ENCODE results near the gene PCNX3. TPM values are rescaled to one million over a fixed set of nuclear protein-coding genes. Genes with fewer than 3 reads are reported as not detected.
A peak's percentile ranks its signal among the peaks of the same experiment; 100 is the strongest.

PCNX3 gene
- total RNA-seq, 1 donor from 2014 or later: 61.9 TPM

DNA sequence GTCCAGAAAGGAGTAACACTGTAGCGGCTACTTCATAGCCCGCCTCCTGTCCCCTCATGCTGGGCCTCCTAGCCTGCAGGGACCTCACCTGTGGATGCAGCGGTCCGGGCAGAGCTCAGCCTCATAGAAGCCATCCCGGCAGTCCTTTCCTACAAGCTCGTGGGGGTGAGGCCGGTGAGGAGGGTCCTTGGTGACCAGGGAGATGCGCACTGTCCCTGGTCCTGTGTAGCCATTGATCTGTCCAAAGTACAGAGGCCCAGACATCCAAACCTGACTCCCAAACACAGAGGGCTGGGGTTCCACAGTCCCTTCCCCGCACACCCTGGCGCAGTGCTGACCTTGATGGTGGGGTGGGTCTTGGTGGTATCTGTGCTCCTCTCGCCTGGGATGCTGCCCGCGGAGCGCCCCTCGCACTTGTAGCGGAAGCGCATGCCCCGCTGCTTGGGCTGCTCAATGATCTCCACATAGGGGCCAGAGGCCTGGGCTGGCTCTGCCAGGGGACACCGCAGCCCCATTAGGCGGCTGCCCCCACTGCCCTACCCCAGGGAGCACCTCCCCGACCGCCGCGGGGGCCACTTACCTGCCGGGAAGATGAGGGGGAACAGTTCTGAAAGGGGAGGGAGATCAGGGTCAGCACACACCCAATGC lies 46.1 kb downstream of the PCNX3 start:
- no peak for DNase-seq (ENCODE audit: low read depth)
- TF ChIP-seq, protein P1, sequence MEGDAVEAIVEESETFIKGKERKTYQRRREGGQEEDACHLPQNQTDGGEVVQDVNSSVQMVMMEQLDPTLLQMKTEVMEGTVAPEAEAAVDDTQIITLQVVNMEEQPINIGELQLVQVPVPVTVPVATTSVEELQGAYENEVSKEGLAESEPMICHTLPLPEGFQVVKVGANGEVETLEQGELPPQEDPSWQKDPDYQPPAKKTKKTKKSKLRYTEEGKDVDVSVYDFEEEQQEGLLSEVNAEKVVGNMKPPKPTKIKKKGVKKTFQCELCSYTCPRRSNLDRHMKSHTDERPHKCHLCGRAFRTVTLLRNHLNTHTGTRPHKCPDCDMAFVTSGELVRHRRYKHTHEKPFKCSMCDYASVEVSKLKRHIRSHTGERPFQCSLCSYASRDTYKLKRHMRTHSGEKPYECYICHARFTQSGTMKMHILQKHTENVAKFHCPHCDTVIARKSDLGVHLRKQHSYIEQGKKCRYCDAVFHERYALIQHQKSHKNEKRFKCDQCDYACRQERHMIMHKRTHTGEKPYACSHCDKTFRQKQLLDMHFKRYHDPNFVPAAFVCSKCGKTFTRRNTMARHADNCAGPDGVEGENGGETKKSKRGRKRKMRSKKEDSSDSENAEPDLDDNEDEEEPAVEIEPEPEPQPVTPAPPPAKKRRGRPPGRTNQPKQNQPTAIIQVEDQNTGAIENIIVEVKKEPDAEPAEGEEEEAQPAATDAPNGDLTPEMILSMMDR (IDR thresholded peaks at IDR 0.05; ENCODE audit: insufficient read depth, low read length, poor library complexity, severe bottlenecking): no peak
- Histone ChIP-seq H3K4me3 (ENCODE audit: low read depth, low read length) (peak overlapping the region; percentile 92), H3K36me3 (ENCODE audit: control insufficient read depth, insufficient read depth, low read length) (peaks cover 5% of the 10 kb centered on the region), H3K27me3 (ENCODE audit: control insufficient read depth, insufficient read depth, low read length) (no peaks in the 10 kb centered on the region)

DNA sequence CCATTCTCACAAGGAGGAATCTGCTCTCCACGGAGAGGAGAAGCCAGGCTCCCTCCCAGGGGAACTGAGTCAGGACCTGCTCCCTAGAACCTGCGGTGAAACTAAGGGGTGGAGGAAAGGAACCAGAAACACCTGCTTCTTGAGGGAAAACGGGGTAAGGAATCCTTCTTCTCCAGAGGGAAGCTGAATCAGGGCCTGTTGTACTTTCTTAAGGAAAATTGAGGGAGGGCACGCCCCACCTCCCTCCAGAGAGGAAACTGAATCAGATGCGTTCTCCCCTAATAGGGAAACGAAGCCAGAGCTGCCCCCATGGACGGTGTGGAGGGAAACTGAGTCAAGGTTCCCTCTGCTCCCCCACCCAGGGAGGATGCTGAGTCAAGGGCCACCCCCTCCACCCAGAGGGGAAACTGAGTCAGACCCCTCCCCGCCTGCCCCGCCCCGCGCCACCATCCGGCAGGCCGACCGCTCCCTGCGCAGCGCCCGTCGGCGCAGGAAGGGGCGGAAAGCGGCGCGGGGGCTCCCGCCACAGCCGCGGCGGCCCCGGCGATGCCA lies 46.7 kb downstream of the PCNX3 start:
- Histone ChIP-seq H3K4me3 (ENCODE audit: low read depth, low read length) (peak overlapping the region; percentile 92), H3K27me3 (ENCODE audit: control insufficient read depth, insufficient read depth, low read length) (no peaks in the 10 kb centered on the region), H3K36me3 (ENCODE audit: control insufficient read depth, insufficient read depth, low read length) (peaks cover 4% of the 10 kb centered on the region)
- TF ChIP-seq, protein P1 (IDR thresholded peaks at IDR 0.05; ENCODE audit: insufficient read depth, low read length, poor library complexity, severe bottlenecking): no peak
- DNase-seq (ENCODE audit: low read depth): no peak

DNA sequence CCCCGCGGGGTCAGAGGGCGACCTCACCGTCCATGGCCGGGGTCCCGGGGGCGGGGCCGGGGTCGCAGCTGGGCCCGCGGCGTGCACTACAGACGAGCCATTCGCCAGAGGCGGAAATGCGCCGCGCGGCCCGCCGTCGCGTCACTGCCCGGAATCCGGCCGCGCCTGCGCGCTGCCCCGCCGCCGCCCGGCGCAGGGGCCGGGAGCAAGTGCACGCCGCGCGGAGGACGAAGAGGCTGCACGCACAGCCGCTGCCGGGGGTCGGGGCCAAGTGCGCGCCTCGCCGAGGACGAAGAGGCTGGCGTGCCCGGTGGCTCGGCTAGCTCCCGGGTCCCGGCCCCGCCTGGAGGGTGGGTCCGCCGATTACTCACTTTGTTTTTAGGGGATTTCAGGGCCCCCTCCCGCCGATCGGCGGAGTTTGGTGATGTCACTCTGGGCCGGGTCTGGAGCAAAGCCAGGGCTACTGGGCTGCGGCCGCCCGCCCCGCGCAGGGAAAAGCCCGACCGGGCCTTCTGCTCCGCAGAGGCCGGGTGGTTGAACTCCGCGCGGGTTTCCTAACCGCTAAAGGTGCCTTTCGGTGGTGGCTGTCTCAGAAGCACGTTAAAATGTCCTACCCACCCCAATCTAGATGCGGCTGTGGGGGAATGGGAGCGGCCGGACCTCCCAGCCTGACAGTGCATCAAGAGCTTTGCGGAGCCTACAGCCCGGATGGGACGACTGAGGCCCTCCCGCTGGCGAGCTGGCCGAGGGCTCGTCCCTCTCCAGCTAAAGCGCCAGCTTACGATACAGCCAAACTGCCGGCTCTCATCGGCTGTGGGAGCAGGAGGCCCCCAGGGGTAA lies 47.4 kb downstream of the PCNX3 start, which contains the start of gene RELA:
Gene RELA, minus strand, starts transcription at position 118 of the 840 bp plus-strand sequence. Its CDS starts 84 bp downstream, at position 34.
- peak within 1 kb of the TSS; percentile 92 for H3K4me3 ChIP-seq (ENCODE audit: low read depth, low read length)
- DNase-seq (ENCODE audit: low read depth): peak; percentile 62

DNA sequence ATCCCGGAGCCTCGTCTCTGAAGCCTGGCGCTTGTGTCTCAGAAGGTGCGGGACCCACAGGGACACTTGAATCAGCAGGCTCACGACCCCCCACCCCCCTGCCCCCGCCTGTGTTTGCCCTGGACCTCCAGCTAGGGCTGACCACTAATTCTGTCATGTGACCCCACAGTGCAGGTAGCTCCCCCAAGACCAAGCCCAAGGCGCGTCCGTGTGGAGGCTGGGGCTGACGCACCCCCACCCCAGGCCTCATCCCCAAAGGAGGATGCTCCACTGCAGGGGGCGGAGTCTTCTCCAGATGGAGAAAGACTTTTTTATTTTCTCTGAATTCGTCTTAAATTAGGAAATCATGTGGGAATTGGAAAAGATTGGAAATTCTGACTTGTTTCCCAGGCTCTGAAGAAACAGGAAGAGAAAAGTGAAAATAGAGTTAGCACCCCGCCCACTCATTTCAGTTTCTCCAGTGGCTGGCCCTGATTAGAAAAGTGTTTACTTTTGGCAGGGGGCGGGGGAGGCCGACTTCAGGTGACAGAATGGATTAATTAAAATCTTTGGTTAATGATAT lies 48.1 kb downstream of the PCNX3 start:
- Histone ChIP-seq H3K4me3 (ENCODE audit: low read depth, low read length) (peak overlapping the region; percentile 92), H3K27me3 (ENCODE audit: control insufficient read depth, insufficient read depth, low read length) (no peaks in the 10 kb centered on the region), H3K36me3 (ENCODE audit: control insufficient read depth, insufficient read depth, low read length) (peaks cover 4% of the 10 kb centered on the region)
- TF ChIP-seq, protein P1 (IDR thresholded peaks at IDR 0.05; ENCODE audit: insufficient read depth, low read length, poor library complexity, severe bottlenecking): no peak
- DNase-seq (ENCODE audit: low read depth): no peak

More for the DNA sequence above, 47.4 kb downstream of the PCNX3 start, which contains the start of gene RELA:
- Histone ChIP-seq H3K27me3 (ENCODE audit: control insufficient read depth, insufficient read depth, low read length) (no peaks in the 10 kb centered on the region), H3K36me3 (ENCODE audit: control insufficient read depth, insufficient read depth, low read length) (peaks cover 4% of the 10 kb centered on the region)
- TF ChIP-seq, protein P1 (IDR thresholded peaks at IDR 0.05; ENCODE audit: insufficient read depth, low read length, poor library complexity, severe bottlenecking): no peak

- Histone ChIP-seq H3K27me3 (ENCODE audit: control insufficient read depth, insufficient read depth, low read length) (no peaks in the 10 kb centered on the region), H3K36me3 (ENCODE audit: control insufficient read depth, insufficient read depth, low read length) (no peaks in the 10 kb centered on the region), H3K4me3 (ENCODE audit: low read depth, low read length) (no peak overlapping the region)
- TF ChIP-seq, protein P1 (IDR thresholded peaks at IDR 0.05; ENCODE audit: insufficient read depth, low read length, poor library complexity, severe bottlenecking): no peak
- no peak for DNase-seq (ENCODE audit: low read depth)
Observed at GRCh38 chr11:65672180-65672860, 56.7 kb downstream of the PCNX3 start.

Data from kidney epithelial cell (primary cell).